SK-N-MC (cell line): Measurements from ENCODE around the gene CDKN1A.
A peak's percentile ranks its signal among the peaks of the same experiment; 100 is the strongest.

Source experiments
- DNase-seq: peaks from one replicate; pipeline ENCODE4 v3.0.0-alpha.2; 2011; ENCODE audit warnings: low read depth, low spot score
- H3K27ac ChIP-seq: fragments of 200-600 bp; sonication (generic); 2 replicates; pipeline ENCODE4 v1.5.1; 2016; ENCODE audit warnings: mixed run types
- H3K36me3 ChIP-seq: fragments of 200-600 bp; sonication (generic); 2 replicates; pipeline ENCODE4 v1.6.1; 2017; ENCODE audit warnings: antibody characterized with exemption, low read length, mixed read lengths; ENCODE audit not compliant: insufficient read depth
- H3K4me3 ChIP-seq: fragments of 200-600 bp; sonication (generic); 2 replicates; pipeline ENCODE4 v1.5.1; 2016
- H3K9ac ChIP-seq: fragments of 200-600 bp; sonication (generic); 2 replicates; pipeline ENCODE4 v1.8.0; 2017; ENCODE audit warnings: mixed run types, mixed read lengths; ENCODE audit not compliant: insufficient read length
- H3K9me3 ChIP-seq: fragments of 200-600 bp; sonication (generic); 2 replicates; pipeline ENCODE4 v1.6.1; 2017; ENCODE audit warnings: low read depth, mild to moderate bottlenecking, antibody characterized with exemption, low read length, moderate library complexity, mixed read lengths
- EZH2 ChIP-seq: fragments of 200-600 bp; sonication (generic); IDR thresholded peaks from one replicate; pipeline ENCODE4 v1.6.1; 2017; ENCODE audit warnings: antibody characterized with exemption
- FOXP2 ChIP-seq: optimal IDR thresholded peaks from 2 replicates; pipeline ENCODE3; 2011; ENCODE audit warnings: mild to moderate bottlenecking, moderate library complexity; ENCODE audit not compliant: insufficient read depth; ENCODE audit errors: extremely low read length, control extremely low read depth
- POLR2AphosphoS5 ChIP-seq: IDR thresholded peaks from 2 replicates; pipeline ENCODE4 v1.6.1; 2012; ENCODE audit warnings: mild to moderate bottlenecking, low read depth, low read length, borderline replicate concordance

CDKN1A gene

GRCh38 chr6:36724514-36725390 lies 46.2 kb downstream of the CDKN1A start:
- no peak for DNase-seq
- no peak overlapping the region for H3K9ac ChIP-seq
- H3K27ac ChIP-seq = no peak overlapping the region
- no peaks in the 10 kb centered on the region for H3K36me3 ChIP-seq
- no peak overlapping the region for H3K4me3 ChIP-seq
- no peaks in the 10 kb centered on the region for H3K9me3 ChIP-seq
- TF ChIP-seq EZH2 = no peak

- TF ChIP-seq EZH2 (no peak), POLR2AphosphoS5 (no peak), FOXP2 (no peak)
- no peak for DNase-seq
- Histone ChIP-seq H3K9ac (no peak overlapping the region), H3K9me3 (no peaks in the 10 kb centered on the region), H3K27ac (no peak overlapping the region), H3K4me3 (no peak overlapping the region), H3K36me3 (no peaks in the 10 kb centered on the region)
These were observed 47.1 kb downstream of the CDKN1A start for GRCh38 chr6:36725581-36725980.

- no peak overlapping the region; the same call in 1 of the 2 replicates for H3K4me3 ChIP-seq
- H3K9me3 ChIP-seq = no peaks in the 10 kb centered on the region
- no peak overlapping the region for H3K9ac ChIP-seq
- H3K27ac ChIP-seq = peak overlapping the region; percentile 83
- peak; percentile 44 for DNase-seq
- no peaks in the 10 kb centered on the region for H3K36me3 ChIP-seq
- no peak for TF ChIP-seq POLR2AphosphoS5
- no peak for TF ChIP-seq EZH2
- TF ChIP-seq FOXP2 = no peak
These were observed 49.0 kb downstream of the CDKN1A start for GRCh38 chr6:36727505-36728021.

- H3K27ac ChIP-seq = peak overlapping the region; percentile 83
- no peak for DNase-seq
- no peaks in the 10 kb centered on the region for H3K36me3 ChIP-seq
- no peak overlapping the region for H3K9ac ChIP-seq
- no peak for TF ChIP-seq EZH2
- no peak for TF ChIP-seq POLR2AphosphoS5
- TF ChIP-seq FOXP2 = no peak
- no peaks in the 10 kb centered on the region for H3K9me3 ChIP-seq
- peak overlapping the region; percentile 31 for H3K4me3 ChIP-seq
These were observed 50.0 kb downstream of the CDKN1A start for GRCh38 chr6:36728289-36729160.

- peak overlapping the region; percentile 73; the same call in 1 of the 2 replicates for H3K27ac ChIP-seq
These were observed 50.6 kb downstream of the CDKN1A start for GRCh38 chr6:36729161-36729524.

GRCh38 chr6:36730424-36731380 lies 52.2 kb downstream of the CDKN1A start:
- Histone ChIP-seq H3K27ac (no peak overlapping the region), H3K4me3 (no peak overlapping the region), H3K9me3 (no peaks in the 10 kb centered on the region), H3K36me3 (no peaks in the 10 kb centered on the region), H3K9ac (no peak overlapping the region)
- TF ChIP-seq POLR2AphosphoS5 = no peak
- TF ChIP-seq FOXP2 = no peak
- no peak for TF ChIP-seq EZH2
- no peak for DNase-seq

More at GRCh38 chr6:36729161-36729524, 50.6 kb downstream of the CDKN1A start:
- H3K9me3 ChIP-seq = no peaks in the 10 kb centered on the region
- H3K4me3 ChIP-seq = peak overlapping the region; percentile 31
- TF ChIP-seq FOXP2 = no peak
- no peak for TF ChIP-seq POLR2AphosphoS5
- no peak for TF ChIP-seq EZH2
- no peak overlapping the region for H3K9ac ChIP-seq
- no peaks in the 10 kb centered on the region for H3K36me3 ChIP-seq
- DNase-seq = peak; percentile 85

GRCh38 chr6:36731622-36732310 lies 53.3 kb downstream of the CDKN1A start:
- no peak for DNase-seq
- Histone ChIP-seq H3K9ac (no peak overlapping the region), H3K36me3 (no peaks in the 10 kb centered on the region), H3K4me3 (no peak overlapping the region), H3K9me3 (no peaks in the 10 kb centered on the region), H3K27ac (no peak overlapping the region)
- TF ChIP-seq EZH2 (no peak), FOXP2 (no peak), POLR2AphosphoS5 (no peak)
